Endothelial cell (in vitro differentiated cells): Measurements from ENCODE around the gene PHKG2. TPM values are rescaled to one million over a fixed set of nuclear protein-coding genes. Genes with fewer than 3 reads are reported as not detected.
"Not testable (repeated sequence)": the region's sequence is repeated elsewhere in the genome, so short reads cannot be mapped to it uniquely, and the experiment has no call there.

Source experiments
- DNase-seq: peaks from one replicate; pipeline ENCODE4 v3.0.0; 2021; ENCODE audit warnings: low spot score
- H3K27ac Mint-ChIP-seq: one replicate; pipeline ENCODE4 v1.8.0; 2021; ENCODE audit warnings: mixed read lengths, inconsistent platforms; ENCODE audit not compliant: unreplicated experiment
- H3K27me3 Mint-ChIP-seq: one replicate; pipeline ENCODE4 v1.8.0; 2021; ENCODE audit warnings: mild to moderate bottlenecking, moderate library complexity, mixed read lengths, inconsistent platforms; ENCODE audit not compliant: unreplicated experiment
- H3K36me3 Mint-ChIP-seq: one replicate; pipeline ENCODE4 v1.8.0; 2021; ENCODE audit warnings: mild to moderate bottlenecking, low read depth, mixed read lengths, inconsistent platforms; ENCODE audit not compliant: unreplicated experiment
- H3K4me1 Mint-ChIP-seq: one replicate; pipeline ENCODE4 v1.8.0; 2021; ENCODE audit warnings: mild to moderate bottlenecking, mixed read lengths, inconsistent platforms; ENCODE audit not compliant: unreplicated experiment
- H3K4me3 Mint-ChIP-seq: one replicate; pipeline ENCODE4 v1.8.0; 2021; ENCODE audit warnings: mild to moderate bottlenecking, mixed read lengths, inconsistent platforms; ENCODE audit not compliant: unreplicated experiment
- H3K9me3 Mint-ChIP-seq: one replicate; pipeline ENCODE4 v1.8.0; 2021; ENCODE audit warnings: mixed read lengths, inconsistent platforms; ENCODE audit not compliant: unreplicated experiment
- CTCF ChIP-seq: fragments of 200-600 bp; sonication (generic); IDR thresholded peaks from one replicate; pipeline ENCODE4 v1.5.0; 2021; ENCODE audit warnings: antibody characterized with exemption; ENCODE audit not compliant: unreplicated experiment
- total RNA-seq: library from RNA; stranded (reverse); fragmentation: NEBNext Ultra II Directional; extraction: Animal tissue kit (Norgen Biotek cat#: 25700); gene quantifications from one replicate; pipeline ENCODE4 v1.2.1, GENCODE V29; 2021; ENCODE audit not compliant: unreplicated experiment

PHKG2 gene
- total RNA-seq, 1 donor from 2014 or later, result 27.5 TPM

- peaks cover 10% of the 10 kb centered on the region for H3K4me1 Mint-ChIP-seq
- no peak for TF ChIP-seq CTCF
- H3K4me3 Mint-ChIP-seq, result peak overlapping the region; percentile 15
- peaks cover 20% of the 10 kb centered on the region for H3K27me3 Mint-ChIP-seq
- no peak for DNase-seq
- H3K9me3 Mint-ChIP-seq, result no peaks in the 10 kb centered on the region
- H3K27ac Mint-ChIP-seq, result no peak overlapping the region
- H3K36me3 Mint-ChIP-seq, result peaks cover 20% of the 10 kb centered on the region
These were observed 47.3 kb upstream of the PHKG2 start for GRCh38 chr16:30700971-30701370.

- DNase-seq, H3K27me3 Mint-ChIP-seq, H3K27ac Mint-ChIP-seq, H3K9me3 Mint-ChIP-seq: not testable (repeated sequence)
- peak overlapping the region; percentile 59 for H3K4me3 Mint-ChIP-seq
- peaks cover 35% of the 10 kb centered on the region for H3K36me3 Mint-ChIP-seq
- H3K4me1 Mint-ChIP-seq, result peaks cover 10% of the 10 kb centered on the region
These were observed 45.2 kb upstream of the PHKG2 start for GRCh38 chr16:30703071-30703470.

GRCh38 chr16:30703971-30704370 is 44.3 kb upstream of the PHKG2 start:
- peaks cover 36% of the 10 kb centered on the region for H3K36me3 Mint-ChIP-seq
- no peaks in the 10 kb centered on the region for H3K9me3 Mint-ChIP-seq
- TF ChIP-seq CTCF, result no peak
- peaks cover 8% of the 10 kb centered on the region for H3K27me3 Mint-ChIP-seq
- no peak overlapping the region for H3K27ac Mint-ChIP-seq
- no peak for DNase-seq
- H3K4me1 Mint-ChIP-seq, result peaks cover 10% of the 10 kb centered on the region
- no peak overlapping the region for H3K4me3 Mint-ChIP-seq

- TF ChIP-seq CTCF, result no peak
- no peak for DNase-seq
- H3K27ac Mint-ChIP-seq, result no peak overlapping the region
- no peaks in the 10 kb centered on the region for H3K9me3 Mint-ChIP-seq
- H3K4me3 Mint-ChIP-seq, result no peak overlapping the region
- peaks cover 9% of the 10 kb centered on the region for H3K4me1 Mint-ChIP-seq
- peaks cover 45% of the 10 kb centered on the region for H3K36me3 Mint-ChIP-seq
- H3K27me3 Mint-ChIP-seq, result peaks cover 2% of the 10 kb centered on the region
These were observed 42.2 kb upstream of the PHKG2 start for GRCh38 chr16:30706046-30706445.

GRCh38 chr16:30710971-30711370 is 37.3 kb upstream of the PHKG2 start:
- Mint-ChIP-seq H3K4me1 (peaks cover 13% of the 10 kb centered on the region), H3K36me3 (peaks cover 74% of the 10 kb centered on the region), H3K27me3 (peaks cover 6% of the 10 kb centered on the region), H3K9me3 (no peaks in the 10 kb centered on the region), H3K4me3 (peak overlapping the region; percentile 18), H3K27ac (no peak overlapping the region)
- no peak for DNase-seq
- TF ChIP-seq CTCF, result no peak

- H3K9me3 Mint-ChIP-seq, result no peaks in the 10 kb centered on the region
- H3K4me3 Mint-ChIP-seq, result peak overlapping the region; percentile 72
- peaks cover 6% of the 10 kb centered on the region for H3K27me3 Mint-ChIP-seq
- no peak for TF ChIP-seq CTCF
- DNase-seq, result no peak
- peaks cover 80% of the 10 kb centered on the region for H3K36me3 Mint-ChIP-seq
- H3K4me1 Mint-ChIP-seq, result peaks cover 13% of the 10 kb centered on the region
- no peak overlapping the region for H3K27ac Mint-ChIP-seq
These were observed 36.5 kb upstream of the PHKG2 start for GRCh38 chr16:30711712-30712111.
